Activated CD4-positive, alpha-beta T cell treated with anti-CD3 and anti-CD28 coated beads, Interleukin-2, amount 50 U/mL, for 24 hours (primary cell): ENCODE data around the gene DNAL4.
"Not testable (repeated sequence)": the region's sequence is repeated elsewhere in the genome, so short reads cannot be mapped to it uniquely, and the experiment has no call there.

Source experiments
- DNase-seq, 2 donors: peaks; one replicate each; pipeline ENCODE4 v3.0.0-alpha.2; 2020; ENCODE audit warnings: low read depth in 1 of 2, low spot score in 1 of 2

The DNAL4 gene

GRCh38 chr22:38827510-38827909 is 33.6 kb upstream of the DNAL4 start:
- DNase-seq, result no peak

- DNase-seq, result no peak
Observed at GRCh38 chr22:38826801-38827200, 32.9 kb upstream of the DNAL4 start.

DNA sequence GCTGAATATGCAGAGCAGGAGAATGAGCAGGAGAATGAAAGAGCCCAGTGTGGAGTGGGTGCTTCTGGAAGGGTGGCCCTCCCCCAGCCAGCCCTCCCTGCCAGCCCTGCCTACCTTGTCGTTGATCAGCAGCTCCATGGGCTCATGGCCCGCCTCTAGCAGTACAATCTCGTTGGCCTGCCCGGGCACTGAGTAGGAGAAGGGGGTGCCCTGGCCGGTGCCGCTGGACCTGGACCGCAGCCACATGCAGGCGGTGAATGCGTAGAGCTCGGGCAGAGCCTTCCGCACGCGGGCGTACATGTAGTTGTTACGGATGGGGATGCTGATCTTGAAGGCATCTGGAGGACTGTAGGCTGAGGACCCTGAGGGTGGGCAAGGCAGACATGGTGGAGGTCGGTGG is 32.4 kb upstream of the DNAL4 start:
- DNase-seq, result no peak

DNA sequence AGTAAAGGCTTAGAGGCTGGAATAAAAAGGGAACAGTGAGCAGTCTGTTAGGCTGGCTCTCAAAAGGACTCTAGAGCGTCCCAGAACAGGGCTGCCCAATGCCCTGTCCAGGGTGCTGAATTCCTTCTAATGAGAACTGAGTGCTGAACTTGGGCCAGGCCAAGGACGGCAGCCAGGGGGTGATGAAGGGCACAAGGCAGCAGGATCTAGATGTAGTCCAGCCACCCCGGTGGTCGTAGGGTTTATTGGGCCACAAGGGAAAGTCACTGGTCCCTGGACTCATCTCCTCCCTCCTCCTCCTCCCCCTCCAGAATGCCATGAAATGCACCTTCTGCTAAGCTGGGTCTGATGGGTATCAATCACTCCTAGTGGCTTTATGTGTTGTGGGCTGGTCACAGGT is 30.6 kb upstream of the DNAL4 start:
- DNase-seq, result no peak

GRCh38 chr22:38823637-38824036 is 29.7 kb upstream of the DNAL4 start:
- no peak for DNase-seq

- no peak for DNase-seq
Observed at GRCh38 chr22:38823076-38823475, 29.1 kb upstream of the DNAL4 start.

- no peak for DNase-seq
Observed at GRCh38 chr22:38820020-38820419, 26.1 kb upstream of the DNAL4 start.

DNA sequence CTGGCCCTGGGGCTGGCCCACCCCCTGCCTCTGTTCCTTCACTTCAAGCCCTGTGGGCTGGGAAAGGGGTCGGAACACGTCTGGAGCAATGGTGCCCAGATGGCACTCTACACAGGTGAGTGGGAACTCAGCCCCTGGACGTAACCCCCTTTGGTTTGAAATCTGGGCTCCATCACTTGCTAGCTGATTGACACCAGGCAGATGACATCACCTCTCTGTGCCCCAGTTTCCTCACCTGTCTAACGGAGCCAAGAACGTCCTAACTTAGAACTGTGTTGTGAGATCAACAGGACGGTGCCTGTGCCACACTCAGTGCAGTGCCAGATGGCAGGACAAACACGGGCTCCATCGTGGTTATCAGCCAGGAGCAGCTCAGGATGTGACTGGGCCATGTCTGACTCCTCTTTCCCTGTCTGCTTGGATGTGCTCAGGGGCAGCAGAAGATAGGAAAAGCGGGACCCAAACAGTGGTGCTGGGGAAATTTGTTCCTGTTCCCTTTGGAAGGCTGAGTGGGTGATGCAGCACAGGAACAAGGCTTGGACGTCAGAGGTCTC is 25.5 kb upstream of the DNAL4 start:
- DNase-seq, result no peak

GRCh38 chr22:38817196-38817595 is 23.3 kb upstream of the DNAL4 start:
- DNase-seq, result no peak

- no peak for DNase-seq
Observed at GRCh38 chr22:38815842-38816241, 21.9 kb upstream of the DNAL4 start.

GRCh38 chr22:38811241-38811640 is 17.3 kb upstream of the DNAL4 start:
- DNase-seq, result no peak

DNA sequence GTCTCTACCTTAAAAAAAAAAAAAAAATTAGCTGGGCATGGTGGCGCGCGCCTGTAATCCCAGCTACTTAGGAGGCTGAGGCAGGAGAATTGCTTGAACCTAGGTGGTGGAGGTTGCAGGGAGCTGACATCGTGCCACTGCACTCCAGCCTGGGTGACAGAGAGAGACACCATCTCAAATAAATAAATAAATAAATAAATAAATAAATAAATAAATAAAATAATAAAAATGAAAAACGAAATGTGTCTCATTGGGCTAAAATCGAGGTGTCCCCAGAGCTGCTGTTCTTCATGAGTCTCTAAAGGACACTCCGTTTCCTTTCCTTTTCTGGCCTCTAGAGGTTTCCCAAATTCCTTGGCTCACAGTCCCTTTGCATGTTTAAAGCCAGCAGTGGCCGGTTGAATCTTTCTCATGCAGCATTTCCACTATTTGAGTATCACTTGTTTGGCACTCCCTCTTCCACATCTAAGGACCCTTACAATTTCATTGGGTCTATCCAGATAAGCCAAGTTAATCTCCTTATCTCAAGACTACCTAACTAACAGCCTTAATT is 11.2 kb upstream of the DNAL4 start:
- not testable (repeated sequence) for DNase-seq

DNA sequence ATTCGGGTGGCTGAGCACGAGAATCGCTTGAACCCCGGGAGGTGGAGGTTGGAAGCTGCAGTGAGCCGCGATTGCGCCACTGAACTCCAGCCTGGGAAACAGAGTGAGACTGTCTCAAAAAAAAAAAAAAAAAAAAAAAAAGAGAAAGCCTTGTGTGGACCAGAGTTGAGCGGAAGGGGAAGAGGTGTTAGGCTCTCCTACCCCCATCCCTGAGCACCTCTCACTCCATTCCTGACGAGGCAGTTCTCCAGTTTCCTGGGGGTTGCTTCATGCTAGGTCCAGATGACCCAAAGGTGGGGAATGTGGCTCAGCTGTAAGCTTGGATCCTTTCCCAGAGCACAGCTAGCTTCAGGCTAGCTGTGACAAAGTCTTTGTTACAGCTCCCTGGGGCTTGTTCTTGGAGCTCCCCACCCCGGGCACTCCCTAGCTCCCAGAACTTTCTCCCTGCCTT is 8.8 kb upstream of the DNAL4 start:
- no peak for DNase-seq

DNA sequence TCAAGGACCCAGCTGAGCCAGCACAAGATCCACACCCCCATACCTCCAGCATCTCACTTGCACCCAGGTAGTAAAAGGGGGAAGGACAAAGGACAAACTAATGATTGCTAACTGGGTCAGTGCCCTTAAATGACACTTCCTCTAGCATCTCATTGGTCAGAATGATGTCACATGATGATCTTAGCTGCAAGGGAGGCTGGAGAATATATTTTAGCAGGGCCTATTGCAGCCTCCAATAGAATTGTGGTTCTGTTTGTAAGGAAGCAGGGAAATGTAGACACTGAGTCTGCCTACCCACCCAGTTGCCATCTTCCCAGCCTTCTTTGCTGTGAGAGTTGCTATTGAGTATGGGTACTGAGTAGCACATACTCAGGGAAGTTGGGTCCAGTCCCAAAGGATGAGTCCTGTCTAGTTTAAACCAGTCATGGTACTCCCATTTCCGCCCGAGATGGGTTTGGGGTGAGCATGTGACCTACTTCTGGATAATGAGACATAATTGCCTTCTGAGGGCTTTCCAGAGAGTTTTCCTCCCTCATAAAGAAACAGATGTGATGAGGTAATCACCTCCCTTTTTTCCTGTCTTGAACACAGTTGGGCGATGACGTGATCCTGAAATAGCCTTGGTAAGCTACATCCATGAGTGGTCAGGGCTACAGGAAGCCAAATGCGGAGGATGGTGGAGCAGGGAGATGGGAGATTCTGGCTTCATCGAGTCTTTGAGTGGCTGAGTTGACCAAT is 5.5 kb upstream of the DNAL4 start:
- DNase-seq, result no peak

GRCh38 chr22:38798496-38798895 is 4.6 kb upstream of the DNAL4 start:
- no peak for DNase-seq

DNA sequence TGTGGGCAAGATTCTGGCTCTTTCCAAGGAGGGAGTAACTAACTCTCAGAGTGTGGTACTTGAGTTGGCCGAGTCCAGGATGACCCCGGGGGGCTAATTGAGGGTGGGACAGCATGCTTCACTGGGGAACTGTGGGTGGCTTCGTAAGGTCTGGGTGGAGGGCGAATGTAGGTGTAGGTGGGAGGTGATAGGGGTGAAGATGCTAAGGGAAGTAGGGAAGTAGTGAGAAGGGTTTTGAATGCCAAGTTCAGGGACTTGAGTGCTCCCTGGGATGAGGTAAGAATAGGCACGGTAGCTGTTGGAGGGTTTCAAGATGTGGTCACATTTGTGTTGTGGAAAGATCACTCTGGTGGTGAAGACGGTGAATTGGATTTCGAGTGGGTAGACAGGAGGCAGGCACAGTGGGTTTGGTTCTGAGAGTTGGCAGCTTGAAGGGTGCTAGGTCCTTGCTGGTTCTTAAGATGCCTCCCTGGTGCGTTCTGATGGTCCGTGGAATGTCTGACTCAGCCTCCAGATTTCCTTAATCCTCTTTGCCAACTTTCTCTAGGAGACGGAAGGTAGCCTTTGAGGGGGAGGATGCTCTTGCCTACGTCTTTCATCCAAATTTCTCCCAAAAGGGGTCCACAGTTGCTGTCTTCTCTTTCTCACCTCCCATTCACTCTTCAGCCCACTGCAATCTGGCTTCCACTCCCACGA is 2.5 kb upstream of the DNAL4 start:
- no peak for DNase-seq

DNA sequence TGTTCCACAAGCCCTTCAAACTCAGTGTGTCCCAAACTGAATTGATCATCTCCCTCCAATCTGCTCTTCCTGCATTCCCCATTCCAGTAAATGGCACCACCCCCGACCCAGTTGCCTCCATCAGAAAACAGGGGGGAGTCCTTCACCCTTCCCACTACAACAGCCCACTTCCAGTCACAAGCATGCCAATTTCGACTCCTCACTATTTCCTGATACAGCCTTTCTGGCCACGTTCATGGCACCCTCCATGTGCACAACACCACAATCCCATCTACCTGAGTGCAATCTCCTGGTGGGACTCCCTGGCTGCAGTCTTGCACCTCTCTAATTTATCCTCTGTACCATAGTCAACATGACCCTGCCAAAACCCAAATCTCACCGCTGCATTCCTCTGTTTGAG is 1.6 kb upstream of the DNAL4 start:
- DNase-seq, result no peak

DNA sequence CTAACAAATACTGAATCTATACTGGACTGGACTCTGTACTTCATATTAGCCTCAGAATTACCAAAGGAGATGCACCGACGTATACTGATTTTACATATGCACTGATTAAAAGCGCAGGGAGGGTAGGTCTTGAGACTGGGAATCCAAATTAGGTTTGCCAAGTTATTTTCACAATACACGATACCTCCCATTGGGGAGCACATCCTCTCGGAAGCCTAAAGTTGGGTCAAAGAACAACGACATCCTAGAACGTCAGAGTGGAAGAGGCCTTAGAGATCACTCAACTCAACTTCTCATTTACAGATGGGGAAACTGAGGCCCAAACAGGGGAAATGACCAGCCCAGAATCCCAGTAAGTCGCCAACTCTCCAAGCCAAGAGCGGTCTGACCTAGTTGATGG is 626 bp downstream of the DNAL4 start:
- no peak for DNase-seq

GRCh38 chr22:38792833-38793232 is 1.1 kb downstream of the DNAL4 start:
- peak in 1 of 2 donors; percentile 9 for DNase-seq

DNA sequence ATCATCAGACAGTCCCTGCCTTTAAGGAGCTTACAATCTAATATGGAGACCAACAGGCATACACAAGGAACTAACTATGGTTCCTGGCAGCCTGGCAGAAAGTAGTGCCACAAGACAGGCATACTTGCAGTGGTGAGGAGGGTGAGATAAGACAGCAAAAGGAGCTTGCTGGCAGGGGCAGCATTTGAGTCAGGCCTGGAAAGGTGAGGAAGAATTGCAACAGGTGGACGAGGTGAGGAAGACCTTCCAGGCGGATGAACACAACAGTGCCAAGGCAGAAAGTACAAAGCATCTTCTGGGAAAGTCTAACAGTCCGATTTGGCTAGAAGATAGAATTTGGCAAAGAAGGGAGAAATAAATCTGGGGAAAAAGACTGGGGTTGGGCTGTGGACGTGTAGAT is 4.3 kb downstream of the DNAL4 start:
- DNase-seq, result no peak

GRCh38 chr22:38788846-38789245 is 5.1 kb downstream of the DNAL4 start:
- no peak for DNase-seq
